Endometrial microvascular endothelial cells (primary cell): ENCODE measurements around the gene KATNAL1. TPM values are rescaled to one million over a fixed set of nuclear protein-coding genes. Genes with fewer than 3 reads are reported as not detected.

Source experiments
- in situ Hi-C: cut with HindIII; loops from 2 replicates; pipeline ENCODE4 v1.10.0; 2017; ENCODE audit warnings: low sequenced_read_pairs, low pct_unique_long_range_greater_than_20kb; ENCODE audit errors: inconsistent ontology term
- total RNA-seq: library from RNA; depleted of rRNA; stranded (reverse); fragments of >200 nt; gene quantifications from one replicate; pipeline ENCODE4 v1.2.3, GENCODE V29; 2015; ENCODE audit errors: inconsistent ontology term

The KATNAL1 gene
- total RNA-seq, 1 donor from 2014 or later, result 13.7 TPM

DNA sequence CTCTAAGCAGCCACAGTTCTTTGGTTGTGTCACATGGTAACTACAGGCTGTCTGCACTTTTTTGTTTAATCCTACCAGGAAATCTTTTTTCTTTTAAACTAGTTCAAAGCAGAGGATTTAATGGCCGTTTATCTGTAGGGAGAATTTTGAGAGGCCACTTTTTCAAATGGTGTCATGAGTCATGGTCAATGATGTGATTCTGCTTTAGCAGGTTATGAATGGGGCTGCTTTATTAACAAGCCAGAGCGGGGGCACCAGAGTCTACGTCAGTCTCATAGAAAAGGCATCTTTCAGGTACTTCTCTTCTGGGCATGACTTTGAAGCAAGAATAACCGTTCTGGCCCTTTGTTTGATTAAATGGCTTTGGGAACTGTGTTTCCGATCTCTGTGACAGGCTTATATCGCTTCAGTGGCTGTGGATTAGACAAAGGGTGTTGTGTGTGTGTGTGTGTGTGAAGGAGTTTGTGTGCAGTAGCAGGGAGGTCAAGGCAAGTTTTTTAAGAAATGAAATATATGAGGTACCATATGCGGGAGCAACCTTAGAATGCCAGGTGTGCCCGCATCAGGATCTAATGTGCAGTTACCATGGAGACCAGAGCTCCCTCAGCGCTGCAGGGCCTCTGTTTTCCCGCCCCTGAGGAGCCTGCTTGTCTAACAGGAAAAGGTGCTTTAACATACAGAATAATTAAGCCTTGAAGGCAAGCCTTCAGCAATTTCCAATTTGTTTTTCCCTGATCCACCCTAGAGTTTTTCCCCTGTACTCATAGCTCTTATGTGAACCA is 120.5 kb downstream of the KATNAL1 start:
- in situ Hi-C loops, result no loop called here

DNA sequence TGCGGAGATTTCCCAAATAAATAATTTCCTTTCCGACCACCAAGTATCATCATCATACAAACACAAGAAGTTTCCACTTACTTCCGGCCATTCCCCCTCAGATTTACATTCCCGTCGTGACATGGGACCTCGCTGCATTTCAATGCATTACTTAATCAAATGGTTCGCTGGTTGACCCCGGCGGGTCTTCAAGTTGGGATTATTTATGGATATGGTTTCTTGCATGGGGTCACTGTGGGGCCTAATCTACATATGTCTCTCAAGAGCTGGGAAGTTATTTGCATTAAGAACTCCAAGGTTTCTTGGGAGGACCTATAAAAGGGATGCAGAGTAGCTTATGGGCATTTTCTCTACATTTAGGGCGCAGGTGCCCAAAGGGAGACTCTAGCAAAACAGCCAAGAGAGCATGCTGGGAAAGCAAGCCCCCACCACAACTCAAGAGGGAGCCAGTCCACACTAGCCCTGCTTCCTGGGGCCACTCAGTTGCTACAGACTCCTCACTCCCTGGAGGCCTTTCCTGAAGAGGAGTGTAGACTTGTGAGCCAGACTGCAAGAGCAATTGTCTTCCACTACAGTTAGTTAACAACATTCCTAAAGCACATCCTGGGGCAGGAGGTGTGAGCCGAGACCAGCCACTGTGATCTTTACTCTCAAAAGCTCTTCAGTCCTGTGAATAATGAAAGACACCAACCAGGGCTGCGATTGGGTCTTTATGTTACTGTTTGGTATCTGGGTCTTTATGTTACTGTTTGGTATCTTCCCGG is 125.3 kb downstream of the KATNAL1 start:
- in situ Hi-C loops, result no loop called here

- in situ Hi-C loops, result no loop called here
Measured at GRCh38 chr13:30179597-30180276, 127.6 kb downstream of the KATNAL1 start.

- in situ Hi-C loops, result no loop called here
Measured at GRCh38 chr13:30178976-30179375, 128.4 kb downstream of the KATNAL1 start.

GRCh38 chr13:30175166-30175565 is 132.2 kb downstream of the KATNAL1 start:
- in situ Hi-C loops, result no loop called here

DNA sequence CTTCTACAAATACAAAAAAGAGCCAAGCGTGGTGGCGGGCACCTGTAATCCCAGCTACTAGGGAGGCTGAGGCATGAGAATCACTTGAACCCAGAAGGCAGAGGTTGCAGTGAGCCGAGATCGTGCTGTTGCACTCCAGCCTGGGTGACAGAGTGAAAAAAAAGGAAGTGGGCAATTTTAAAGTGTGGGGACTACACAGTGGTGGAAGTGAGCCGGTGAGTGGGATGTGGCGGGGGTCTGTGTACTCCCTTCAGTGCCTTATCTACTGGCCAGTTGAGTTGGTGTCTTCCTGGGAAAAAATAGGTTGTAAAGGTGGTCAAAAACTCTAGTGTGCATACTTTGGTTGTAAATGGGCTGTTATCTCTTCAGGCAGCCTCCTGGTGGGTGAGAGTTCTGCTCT is 133.1 kb downstream of the KATNAL1 start:
- in situ Hi-C loops, result loop anchor here (25.0 kb wide), 1 partner anchor 163 kb away; no protein-coding TSS in a partner anchor

- in situ Hi-C loops, result loop anchor here (25.0 kb wide), 1 partner anchor 164 kb away; no protein-coding TSS in a partner anchor
Measured at GRCh38 chr13:30173303-30173610, 134.1 kb downstream of the KATNAL1 start.

DNA sequence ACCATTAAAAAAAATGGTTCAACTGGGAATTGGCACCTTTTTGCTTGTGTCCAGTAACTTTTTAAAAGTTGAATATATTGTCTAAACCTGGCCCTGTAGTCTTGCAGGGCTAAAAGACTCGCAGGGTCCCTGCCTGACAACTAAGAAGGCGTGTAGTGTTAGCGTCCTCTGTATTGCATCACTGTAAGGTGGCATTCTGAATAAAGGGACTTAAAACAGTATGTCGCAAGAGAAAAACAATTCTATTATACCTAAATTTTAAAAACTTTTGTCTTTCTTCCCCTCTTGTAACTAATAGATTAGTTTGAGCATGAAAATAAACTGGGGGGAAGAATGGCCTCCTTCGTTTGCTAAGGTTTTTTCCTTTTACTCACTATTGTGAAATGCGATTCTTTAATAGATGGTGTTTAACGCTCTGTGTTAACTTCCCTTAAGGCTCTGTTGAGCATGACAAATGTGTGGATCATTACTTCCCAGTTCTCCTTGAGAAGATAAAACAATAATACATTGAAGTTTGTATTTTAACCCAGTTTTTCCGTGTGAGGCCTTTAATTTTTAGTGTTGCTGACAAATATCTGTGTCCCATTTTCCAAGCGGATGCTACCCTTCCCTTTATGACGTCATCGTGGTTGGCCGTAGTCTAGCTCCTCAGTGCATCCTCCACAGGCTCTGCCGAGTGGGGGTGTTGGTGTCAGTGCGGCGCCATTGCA is 134.6 kb downstream of the KATNAL1 start:
- in situ Hi-C loops, result loop anchor here (25.0 kb wide), 1 partner anchor 165 kb away; no protein-coding TSS in a partner anchor

- in situ Hi-C loops, result loop anchor here (25.0 kb wide), 1 partner anchor 167 kb away; no protein-coding TSS in a partner anchor
Measured at GRCh38 chr13:30170569-30170968, 136.8 kb downstream of the KATNAL1 start.

- in situ Hi-C loops, result loop anchor here (25.0 kb wide), 1 partner anchor 168 kb away; no protein-coding TSS in a partner anchor
Measured at GRCh38 chr13:30169442-30169841, 137.9 kb downstream of the KATNAL1 start.

DNA sequence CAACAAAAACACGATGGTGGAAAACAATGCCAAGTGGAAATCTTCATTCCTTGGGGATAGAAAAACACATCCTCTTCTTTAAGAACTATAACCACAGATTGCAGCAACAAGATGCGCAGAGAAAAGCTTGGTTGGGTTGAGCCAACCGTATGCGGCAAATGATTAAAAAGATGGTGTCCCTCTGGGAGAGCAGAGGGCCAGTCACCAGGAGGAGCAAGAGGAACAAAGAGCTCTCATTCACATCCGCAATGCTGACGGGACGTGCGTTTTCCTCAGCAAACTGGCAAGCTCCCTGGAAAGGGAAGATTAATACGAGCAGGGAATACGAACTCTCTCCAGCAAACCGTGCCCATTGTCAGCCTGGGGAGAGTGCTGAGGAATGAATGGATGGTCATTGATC is 141.6 kb downstream of the KATNAL1 start:
- in situ Hi-C loops, result loop anchor here (25.0 kb wide), 1 partner anchor 172 kb away; no protein-coding TSS in a partner anchor

DNA sequence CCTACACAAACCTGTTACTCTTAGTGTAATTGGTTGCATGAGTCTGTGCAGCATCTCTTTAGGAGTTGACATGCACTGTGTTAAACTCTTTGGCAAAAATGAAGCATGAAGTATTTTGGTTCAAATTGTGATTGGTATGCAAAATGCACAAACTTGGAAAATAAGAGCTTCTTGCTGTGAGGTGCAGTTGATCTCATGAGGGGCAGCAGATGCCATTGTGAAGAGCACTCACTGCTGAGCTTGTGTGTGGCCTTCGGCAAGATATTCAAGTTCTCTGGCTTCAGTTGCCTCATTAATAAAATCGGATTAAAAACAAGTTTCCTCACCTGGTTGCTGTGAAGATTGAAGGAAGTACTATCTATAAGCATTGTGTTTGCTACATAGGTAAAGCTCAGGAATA is 142.3 kb downstream of the KATNAL1 start:
- in situ Hi-C loops, result loop anchor here (25.0 kb wide), 1 partner anchor 172 kb away; no protein-coding TSS in a partner anchor

- in situ Hi-C loops, result loop anchor here (25.0 kb wide), 1 partner anchor 173 kb away; no protein-coding TSS in a partner anchor
Measured at GRCh38 chr13:30164146-30164545, 143.2 kb downstream of the KATNAL1 start.

DNA sequence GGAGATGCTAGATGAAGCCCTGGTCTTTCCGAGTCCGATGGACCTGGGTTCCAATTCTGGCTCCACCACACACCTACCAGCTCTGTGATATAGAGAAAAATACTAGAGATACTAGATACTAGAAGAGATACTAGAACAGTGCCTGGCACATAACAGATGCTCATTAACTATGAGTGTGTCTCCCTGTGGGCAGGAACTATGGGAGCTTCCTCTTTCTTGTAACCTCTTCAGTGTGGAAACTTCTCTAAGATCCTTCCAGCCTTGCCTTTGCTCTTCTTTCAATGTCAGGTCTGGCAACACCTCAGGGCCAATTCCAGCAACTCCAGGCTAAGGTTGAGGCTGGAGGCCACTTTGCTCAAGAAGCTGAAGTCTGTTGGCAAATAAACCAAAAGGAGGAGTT is 143.9 kb downstream of the KATNAL1 start:
- in situ Hi-C loops, result loop anchor here (25.0 kb wide), 1 partner anchor 174 kb away; no protein-coding TSS in a partner anchor

GRCh38 chr13:30159446-30159839 is 147.9 kb downstream of the KATNAL1 start:
- in situ Hi-C loops, result loop anchor here (25.0 kb wide), 1 partner anchor 178 kb away; no protein-coding TSS in a partner anchor

- in situ Hi-C loops, result loop anchor here (25.0 kb wide), 1 partner anchor 178 kb away; no protein-coding TSS in a partner anchor
Measured at GRCh38 chr13:30158774-30159445, 148.4 kb downstream of the KATNAL1 start.

- in situ Hi-C loops, result loop anchor here (25.0 kb wide), 1 partner anchor 180 kb away; no protein-coding TSS in a partner anchor
Measured at GRCh38 chr13:30157616-30157993, 149.7 kb downstream of the KATNAL1 start.
